Ishikawa (cell line): ENCODE results near the gene BPIFB3.

Experiments
- CEBPB ChIP-seq: IDR thresholded peaks from 2 replicates; pipeline ENCODE4 v1.6.1; 2012
- CREB1 ChIP-seq: IDR thresholded peaks from 2 replicates; pipeline ENCODE4 v1.6.1; 2012; ENCODE audit warnings: low read depth
- EGR1 ChIP-seq: IDR thresholded peaks from 2 replicates; pipeline ENCODE4 v1.6.1; 2012
- EP300 ChIP-seq: IDR thresholded peaks from 2 replicates; pipeline ENCODE4 v1.6.1; 2012; ENCODE audit warnings: borderline replicate concordance
- FOXM1 ChIP-seq: IDR thresholded peaks from 2 replicates; pipeline ENCODE4 v1.6.1; 2012; ENCODE audit warnings: low read depth, borderline replicate concordance
- NFIC ChIP-seq: IDR thresholded peaks from 2 replicates; pipeline ENCODE4 v1.6.1; 2012
- RAD21 ChIP-seq: IDR thresholded peaks from 2 replicates; pipeline ENCODE4 v1.6.1; 2012; ENCODE audit warnings: low read depth
- REST ChIP-seq: IDR thresholded peaks from 2 replicates; pipeline ENCODE4 v1.6.1; 2012; ENCODE audit warnings: low read depth, mild to moderate bottlenecking
- TAF1 ChIP-seq: IDR thresholded peaks from 2 replicates; pipeline ENCODE4 v1.6.1; 2012; ENCODE audit warnings: low read depth, mild to moderate bottlenecking
- TCF12 ChIP-seq: IDR thresholded peaks from 2 replicates; pipeline ENCODE4 v1.6.1; 2012; ENCODE audit warnings: low read depth
- TEAD4 ChIP-seq: IDR thresholded peaks from 2 replicates; pipeline ENCODE4 v1.6.1; 2012
- YY1 ChIP-seq: IDR thresholded peaks from 2 replicates; pipeline ENCODE4 v1.6.1; 2012; ENCODE audit warnings: low read depth
- ZBTB7A ChIP-seq: IDR thresholded peaks from 2 replicates; pipeline ENCODE4 v1.6.1; 2012; ENCODE audit warnings: low read depth
- TF ChIP-seq, protein P1 (sequence below): IDR thresholded peaks from 2 replicates; pipeline ENCODE4 v1.6.1; 2012
- TF ChIP-seq, protein P2 (sequence below): IDR thresholded peaks from 2 replicates; pipeline ENCODE4 v1.6.1; 2012

BPIFB3 gene

DNA sequence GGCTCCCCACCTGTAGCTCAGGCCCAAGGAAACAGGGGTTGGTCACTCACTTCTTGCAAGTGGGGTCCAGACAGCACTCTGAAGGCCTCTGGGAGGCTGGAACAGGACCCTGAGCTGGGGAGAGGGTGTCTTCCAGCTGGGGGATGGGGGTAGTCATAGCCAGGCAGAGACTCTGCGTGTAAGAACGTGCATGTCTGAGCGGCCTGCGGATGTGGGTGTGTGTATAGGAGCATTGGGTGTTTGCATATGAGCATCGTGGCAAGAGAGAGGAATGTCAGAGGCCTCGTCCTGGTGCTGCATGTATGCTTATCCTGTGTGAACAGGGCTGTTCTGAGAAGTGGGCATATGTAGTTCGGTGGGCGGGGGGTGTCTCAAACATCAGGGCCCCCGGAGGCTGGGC, 12.1 kb downstream of the BPIFB3 start:
- no peak for TF ChIP-seq CREB1
- TF ChIP-seq TEAD4 = no peak
- TF ChIP-seq RAD21 = no peak
- no peak for TF ChIP-seq REST
- TF ChIP-seq ZBTB7A = no peak
- TF ChIP-seq EP300 = no peak
- TF ChIP-seq EGR1 = no peak
- TF ChIP-seq, protein P1, sequence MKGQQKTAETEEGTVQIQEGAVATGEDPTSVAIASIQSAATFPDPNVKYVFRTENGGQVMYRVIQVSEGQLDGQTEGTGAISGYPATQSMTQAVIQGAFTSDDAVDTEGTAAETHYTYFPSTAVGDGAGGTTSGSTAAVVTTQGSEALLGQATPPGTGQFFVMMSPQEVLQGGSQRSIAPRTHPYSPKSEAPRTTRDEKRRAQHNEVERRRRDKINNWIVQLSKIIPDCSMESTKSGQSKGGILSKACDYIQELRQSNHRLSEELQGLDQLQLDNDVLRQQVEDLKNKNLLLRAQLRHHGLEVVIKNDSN = no peak
- no peak for TF ChIP-seq YY1
- TF ChIP-seq FOXM1 = no peak
- TF ChIP-seq TAF1 = no peak
- TF ChIP-seq TCF12 = no peak
- no peak for TF ChIP-seq NFIC
- TF ChIP-seq CEBPB = no peak
- TF ChIP-seq, protein P2, sequence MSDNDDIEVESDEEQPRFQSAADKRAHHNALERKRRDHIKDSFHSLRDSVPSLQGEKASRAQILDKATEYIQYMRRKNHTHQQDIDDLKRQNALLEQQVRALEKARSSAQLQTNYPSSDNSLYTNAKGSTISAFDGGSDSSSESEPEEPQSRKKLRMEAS = no peak

- TF ChIP-seq EP300 (no peak), TCF12 (no peak), CREB1 (no peak), TAF1 (no peak), CEBPB (no peak), NFIC (no peak), ZBTB7A (no peak), YY1 (no peak), RAD21 (no peak), FOXM1 (no peak), EGR1 (no peak), REST (no peak), TEAD4 (no peak)
- TF ChIP-seq, protein P1 = no peak
- TF ChIP-seq, protein P2 = no peak
Measured at GRCh38 chr20:33067806-33068205, 14.1 kb downstream of the BPIFB3 start.

DNA sequence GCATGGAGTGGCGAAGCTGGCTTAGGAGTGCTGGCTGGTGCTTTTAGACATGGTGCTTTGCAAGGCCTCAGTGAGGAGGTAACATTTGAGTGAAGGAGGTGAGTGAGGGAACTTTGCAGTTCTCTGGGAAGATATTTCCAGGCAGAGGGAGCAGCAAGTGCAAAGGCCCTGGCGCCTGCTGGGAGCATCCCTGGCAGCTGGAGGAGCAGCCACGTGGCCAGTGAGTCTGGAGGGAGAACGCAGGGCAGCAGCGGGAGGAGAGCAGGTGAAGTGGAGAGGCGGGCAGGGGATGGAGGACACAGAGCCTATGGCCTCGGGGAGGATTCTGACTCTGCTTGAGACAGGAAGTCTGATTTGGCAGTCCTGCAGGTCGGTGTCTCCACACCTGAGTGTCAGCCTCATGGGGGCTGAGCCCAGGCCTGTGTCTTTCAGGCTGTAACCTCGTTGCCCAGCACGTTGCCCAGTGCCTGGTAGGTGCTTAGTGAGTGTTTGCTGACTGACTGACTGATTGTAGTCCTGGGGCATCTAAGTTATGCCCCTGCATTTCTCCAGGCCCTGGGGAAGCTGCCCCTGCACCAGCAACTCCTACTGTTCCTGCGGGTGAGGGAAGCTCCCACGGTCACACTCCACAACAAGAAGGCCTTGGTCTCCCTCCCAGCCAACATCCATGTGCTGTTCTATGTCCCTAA, 14.7 kb downstream of the BPIFB3 start:
- TF ChIP-seq NFIC (no peak), EGR1 (no peak), EP300 (no peak), CREB1 (no peak), ZBTB7A (no peak), YY1 (no peak), CEBPB (no peak), RAD21 (no peak), TAF1 (no peak), TCF12 (no peak)
- TF ChIP-seq, protein P2 = no peak

GRCh38 chr20:33069673-33070072, 16.0 kb downstream of the BPIFB3 start:
- TF ChIP-seq NFIC = no peak
- no peak for TF ChIP-seq RAD21
- TF ChIP-seq ZBTB7A = no peak
- TF ChIP-seq, protein P1 = no peak
- TF ChIP-seq EP300 = no peak
- no peak for TF ChIP-seq TEAD4
- no peak for TF ChIP-seq EGR1
- no peak for TF ChIP-seq CEBPB
- no peak for TF ChIP-seq TCF12
- TF ChIP-seq CREB1 = no peak
- no peak for TF ChIP-seq TAF1
- TF ChIP-seq REST = no peak
- no peak for TF ChIP-seq FOXM1
- TF ChIP-seq YY1 = no peak
- TF ChIP-seq, protein P2 = no peak
